Esophagus muscularis mucosa (tissue), 4 donors: Measurements from ENCODE around the gene NAA40. TPM values are rescaled to one million over a fixed set of nuclear protein-coding genes. Genes with fewer than 3 reads are reported as not detected.

ENCODE experiments used
- DNase-seq: peaks from one replicate; pipeline ENCODE4 v3.0.0-alpha.2; 2017; ENCODE audit errors: extremely low spot score
- H3K27ac ChIP-seq, 4 donors: fragments of 200-600 bp; sonication (generic); replicated peaks in 1 of 4; 1 replicate in 3 of 4; 2 replicates in 1 of 4; pipeline ENCODE4 v1.5.1; 2016 to 2019; ENCODE audit warnings: mild to moderate bottlenecking in 1 of 4
- H3K27me3 ChIP-seq, 4 donors: fragments of 200-600 bp; sonication (generic); one replicate each; pipeline versions ENCODE4 v1.5.1 to v1.6.0; 2016 to 2019
- H3K36me3 ChIP-seq, 4 donors: fragments of 200-600 bp; sonication (generic); one replicate each; pipeline ENCODE4 v1.5.1; 2016 to 2019
- H3K4me1 ChIP-seq, 4 donors: fragments of 200-600 bp; sonication (generic); one replicate each; pipeline ENCODE4 v1.5.1; 2016 to 2019
- H3K4me3 ChIP-seq, 4 donors: fragments of 200-600 bp; sonication (generic); 1 replicate in 2 of 4; 2 replicates in 2 of 4; pipeline ENCODE4 v1.5.1; 2016 to 2019; ENCODE audit warnings: mild to moderate bottlenecking in 4 of 4, moderate library complexity in 1 of 4
- H3K9me3 ChIP-seq, 4 donors: fragments of 200-600 bp; sonication (generic); 1 replicate in 3 of 4; 2 replicates in 1 of 4; pipeline ENCODE4 v1.5.1; 2016 to 2019
- CTCF ChIP-seq, 3 experiments: fragments of 200-600 bp in 2 of 3; fragments of 450-650 bp in 1 of 3; sonication (generic) in 2 of 3; IDR thresholded peaks; one replicate each; pipeline ENCODE4 v1.5.1; 2017 to 2019; ENCODE audit warnings: antibody characterized with exemption in 3 of 3, mild to moderate bottlenecking in 2 of 3, moderate library complexity in 1 of 3
- EP300 ChIP-seq: sonication (generic); formaldehyde crosslinking; IDR thresholded peaks from one replicate; pipeline ENCODE4 v1.6.1; 2017; ENCODE audit warnings: antibody characterized with exemption
- POLR2A ChIP-seq: fragments of 450-650 bp; IDR thresholded peaks from one replicate; pipeline ENCODE4 v1.6.1; 2017; ENCODE audit warnings: antibody characterized with exemption, moderate library complexity, mild to moderate bottlenecking, low read depth
- POLR2AphosphoS5 ChIP-seq, 2 donors: sonication (generic); formaldehyde crosslinking; IDR thresholded peaks; one replicate each; pipeline ENCODE4 v1.6.1; 2017; ENCODE audit warnings: antibody characterized with exemption in 2 of 2
- WGBS: methylation state at CpG from one replicate; pipeline ENCODE4 v1.1.5; 2018; 5-methylcytosine and 5-hydroxymethylcytosine counted together
- intact Hi-C: fragments of 100-400 bp; cut with DNase I; formaldehyde crosslinking; loops from one replicate; pipeline ENCODE4 v1.15.1; 2023
- total RNA-seq, 4 donors: library from RNA; depleted of rRNA; stranded (reverse); fragments of >200 nt; gene quantifications; one replicate each; pipeline versions ENCODE4 v1.1.0 to v1.2.1, GENCODE V29; 2016

NAA40 gene
- total RNA-seq, 4 donors from 2014 or later: 3.8 to 8.8 (median 8.0) TPM

- 28% methylated on average over 7 of the region's 9 CpGs for WGBS
- Histone ChIP-seq H3K9me3 (no peaks in the 10 kb centered on the region), H3K4me1 (peaks cover 53 to 58% (median 58%) of the 10 kb centered on the region in 4 donors), H3K36me3 (no peaks in the 10 kb centered on the region), H3K27me3 (no peaks in the 10 kb centered on the region), H3K27ac (peak overlapping the region; percentile 81 to 88 (median 84)), H3K4me3 (peak overlapping the region; percentile 50 to 63 (median 62))
- no peak for DNase-seq
- no peak for TF ChIP-seq CTCF (IDR thresholded peaks at IDR 0.05)
- no peak for TF ChIP-seq POLR2AphosphoS5 (IDR thresholded peaks at IDR 0.05)
- no peak for TF ChIP-seq POLR2A
- no peak for TF ChIP-seq EP300
- intact Hi-C loops: no loop called here
Measured at GRCh38 chr11:63918507-63919191, 20.2 kb upstream of the NAA40 start.

GRCh38 chr11:63919267-63920125, 19.3 kb upstream of the NAA40 start:
- TF ChIP-seq POLR2A (no peak), CTCF (IDR thresholded peaks at IDR 0.05) (no peak), EP300 (peak; percentile 11)
- intact Hi-C loops: no loop called here
- H3K27ac ChIP-seq: peak overlapping the region; percentile 81 to 88 (median 84)
- no peak for DNase-seq
- peak overlapping the region; percentile 50 to 62 (median 58) for H3K4me3 ChIP-seq
- H3K4me1 ChIP-seq: peaks cover 53 to 58% (median 58%) of the 10 kb centered on the region in 4 donors
- no peaks in the 10 kb centered on the region for H3K36me3 ChIP-seq
- 71% methylated on average over 12 of the region's 41 CpGs for WGBS
- no peaks in the 10 kb centered on the region for H3K27me3 ChIP-seq
- H3K9me3 ChIP-seq: no peaks in the 10 kb centered on the region

- H3K9me3 ChIP-seq: no peaks in the 10 kb centered on the region
- intact Hi-C loops: no loop called here
- H3K4me1 ChIP-seq: peaks cover 52 to 56% (median 55%) of the 10 kb centered on the region in 4 donors
- peak overlapping the region; percentile 81 to 88 (median 84) for H3K27ac ChIP-seq
- TF ChIP-seq CTCF (IDR thresholded peaks at IDR 0.05): no peak
- TF ChIP-seq POLR2A: no peak
- no peak for TF ChIP-seq EP300
- no peak for TF ChIP-seq POLR2AphosphoS5 (IDR thresholded peaks at IDR 0.05)
- H3K27me3 ChIP-seq: no peaks in the 10 kb centered on the region
- H3K36me3 ChIP-seq: no peaks in the 10 kb centered on the region
- H3K4me3 ChIP-seq: peak overlapping the region in 3 of 4 donors; percentile 50 to 62 (median 62)
- no peak for DNase-seq
- WGBS: 41% methylated on average over 9 of the region's 22 CpGs
Measured at GRCh38 chr11:63920126-63920938, 18.5 kb upstream of the NAA40 start.

GRCh38 chr11:63920939-63921417, 17.8 kb upstream of the NAA40 start:
- Histone ChIP-seq H3K27ac (peak overlapping the region in 3 of 4 donors; percentile 81 to 88 (median 85)), H3K4me3 (no peak overlapping the region), H3K27me3 (no peaks in the 10 kb centered on the region), H3K36me3 (no peaks in the 10 kb centered on the region), H3K4me1 (peaks cover 45 to 49% (median 48%) of the 10 kb centered on the region in 4 donors), H3K9me3 (no peaks in the 10 kb centered on the region)
- intact Hi-C loops: no loop called here
- WGBS: 55% methylated on average over 12 of the region's 14 CpGs
- DNase-seq: no peak
- TF ChIP-seq CTCF (IDR thresholded peaks at IDR 0.05) (peak; percentile 24 to 51 (median 44)), EP300 (no peak)
